ENCODE results near the gene SPATS2L. TPM values are rescaled to one million over a fixed set of nuclear protein-coding genes. Genes with fewer than 3 reads are reported as not detected.
A peak's percentile ranks its signal among the peaks of the same experiment; 100 is the strongest.

SPATS2L gene
- total RNA-seq, 1 donor from 2014 or later, result 192 TPM

GRCh38 chr2:200507179-200507578 is 200.7 kb downstream of the SPATS2L start:
- Mint-ChIP-seq H3K27ac (ENCODE audit: unreplicated experiment) (no peak overlapping the region), H3K36me3 (ENCODE audit: low read depth, unreplicated experiment) (no peaks in the 10 kb centered on the region), H3K4me3 (ENCODE audit: unreplicated experiment) (no peak overlapping the region), H3K4me1 (ENCODE audit: low read depth, unreplicated experiment) (peaks cover 2% of the 10 kb centered on the region), H3K9me3 (ENCODE audit: unreplicated experiment) (peaks cover 2% of the 10 kb centered on the region), H3K27me3 (ENCODE audit: low read depth, unreplicated experiment) (no peaks in the 10 kb centered on the region)
- Histone ChIP-seq H3K4me1 (ENCODE audit: insufficient read depth, low read length) (peaks cover 6% of the 10 kb centered on the region), H2AFZ (ENCODE audit: low read depth, low read length) (no peak overlapping the region), H3K27me3 (ENCODE audit: insufficient read depth, low read length) (peaks cover 1% of the 10 kb centered on the region), H3K4me2 (ENCODE audit: low read length) (no peak overlapping the region), H3K27ac (ENCODE audit: low read depth, low read length) (no peak overlapping the region), H3K4me3 (ENCODE audit: insufficient read depth, low read depth, low read length) (no peak overlapping the region), H3K9ac (ENCODE audit: low read length) (no peak overlapping the region), H4K20me1 (ENCODE audit: insufficient read depth, low read length) (no peaks in the 10 kb centered on the region), H3K79me2 (ENCODE audit: insufficient read depth, low read length) (peaks cover 6% of the 10 kb centered on the region), H3K9me3 (ENCODE audit: insufficient read depth, low read depth, low read length) (no peaks in the 10 kb centered on the region), H3K36me3 (ENCODE audit: insufficient read depth, low read length) (no peaks in the 10 kb centered on the region)
- FAIRE-seq (no peak), DNase-seq (ENCODE audit: low read depth) (no peak)
- no peak for TF ChIP-seq CTCF (IDR thresholded peaks at IDR 0.05; ENCODE audit: insufficient read depth, low read depth, low read length)
- TF ChIP-seq EZH2 (IDR thresholded peaks at IDR 0.05; ENCODE audit: insufficient read depth, low read length), result no peak

- no peak for DNase-seq (ENCODE audit: low read depth)
- H3K9me3 ChIP-seq (ENCODE audit: insufficient read depth, low read depth, low read length), result no peaks in the 10 kb centered on the region
- peaks cover 6% of the 10 kb centered on the region for H3K4me1 ChIP-seq (ENCODE audit: insufficient read depth, low read length)
- peaks cover 2% of the 10 kb centered on the region for H3K4me1 Mint-ChIP-seq (ENCODE audit: low read depth, unreplicated experiment)
- peak overlapping the region; percentile 93 for H3K4me3 Mint-ChIP-seq (ENCODE audit: unreplicated experiment)
- peaks cover 13% of the 10 kb centered on the region for H3K27me3 ChIP-seq (ENCODE audit: insufficient read depth, low read length)
- H3K4me2 ChIP-seq (ENCODE audit: low read length), result peak overlapping the region; percentile 97
- no peaks in the 10 kb centered on the region for H3K27me3 Mint-ChIP-seq (ENCODE audit: low read depth, unreplicated experiment)
- H4K20me1 ChIP-seq (ENCODE audit: insufficient read depth, low read length), result no peaks in the 10 kb centered on the region
- no peak for FAIRE-seq
- peak overlapping the region; percentile 91 for H3K9ac ChIP-seq (ENCODE audit: low read length)
- H2AFZ ChIP-seq (ENCODE audit: low read depth, low read length), result peak overlapping the region; percentile 90
- peaks cover 2% of the 10 kb centered on the region for H3K9me3 Mint-ChIP-seq (ENCODE audit: unreplicated experiment)
- peak overlapping the region; percentile 69 for H3K4me3 ChIP-seq (ENCODE audit: insufficient read depth, low read depth, low read length)
- H3K36me3 ChIP-seq (ENCODE audit: insufficient read depth, low read length), result no peaks in the 10 kb centered on the region
- H3K27ac ChIP-seq (ENCODE audit: low read depth, low read length), result peak overlapping the region; percentile 52
- TF ChIP-seq CTCF (IDR thresholded peaks at IDR 0.05; ENCODE audit: insufficient read depth, low read depth, low read length) (no peak), EZH2 (IDR thresholded peaks at IDR 0.05; ENCODE audit: insufficient read depth, low read length) (no peak)
- H3K27ac Mint-ChIP-seq (ENCODE audit: unreplicated experiment), result peak overlapping the region; percentile 77
- no peaks in the 10 kb centered on the region for H3K36me3 Mint-ChIP-seq (ENCODE audit: low read depth, unreplicated experiment)
- peaks cover 6% of the 10 kb centered on the region for H3K79me2 ChIP-seq (ENCODE audit: insufficient read depth, low read length)
These were observed 202.7 kb downstream of the SPATS2L start for GRCh38 chr2:200509235-200509611.

- H3K79me2 ChIP-seq (ENCODE audit: insufficient read depth, low read length), result peaks cover 6% of the 10 kb centered on the region
- Mint-ChIP-seq H3K27me3 (ENCODE audit: low read depth, unreplicated experiment) (peaks cover 4% of the 10 kb centered on the region), H3K27ac (ENCODE audit: unreplicated experiment) (peak within 1 kb of the TSS; percentile 77), H3K9me3 (ENCODE audit: unreplicated experiment) (peaks cover 2% of the 10 kb centered on the region), H3K4me3 (ENCODE audit: unreplicated experiment) (peak within 1 kb of the TSS; percentile 93), H3K4me1 (ENCODE audit: low read depth, unreplicated experiment) (peaks cover 2% of the 10 kb centered on the region), H3K36me3 (ENCODE audit: low read depth, unreplicated experiment) (no peaks in the 10 kb centered on the region)
- peak within 1 kb of the TSS; percentile 90 for H2AFZ ChIP-seq (ENCODE audit: low read depth, low read length)
- TF ChIP-seq EZH2 (IDR thresholded peaks at IDR 0.05; ENCODE audit: insufficient read depth, low read length) (no peak), CTCF (IDR thresholded peaks at IDR 0.05; ENCODE audit: insufficient read depth, low read depth, low read length) (peak; percentile 35)
- no peaks in the 10 kb centered on the region for H3K9me3 ChIP-seq (ENCODE audit: insufficient read depth, low read depth, low read length)
- no peaks in the 10 kb centered on the region for H3K36me3 ChIP-seq (ENCODE audit: insufficient read depth, low read length)
- no peak for FAIRE-seq
- peak within 1 kb of the TSS; percentile 52 for H3K27ac ChIP-seq (ENCODE audit: low read depth, low read length)
- H3K4me3 ChIP-seq (ENCODE audit: insufficient read depth, low read depth, low read length), result peak within 1 kb of the TSS; percentile 69
- H3K9ac ChIP-seq (ENCODE audit: low read length), result peak within 1 kb of the TSS; percentile 91
- no peaks in the 10 kb centered on the region for H4K20me1 ChIP-seq (ENCODE audit: insufficient read depth, low read length)
- peaks cover 6% of the 10 kb centered on the region for H3K4me1 ChIP-seq (ENCODE audit: insufficient read depth, low read length)
- peak within 1 kb of the TSS; percentile 97 for H3K4me2 ChIP-seq (ENCODE audit: low read length)
- H3K27me3 ChIP-seq (ENCODE audit: insufficient read depth, low read length), result peaks cover 13% of the 10 kb centered on the region
- peak; percentile 63 for DNase-seq (ENCODE audit: low read depth)
These were observed 203.3 kb downstream of the SPATS2L start, which contains the start of gene KCTD18 for GRCh38 chr2:200509612-200510433. TSS of gene KCTD18 (minus strand) at chr2:200510068. CDS start at chr2:200507016, 3,052 bp downstream.
